Osteocyte (in vitro differentiated cells): ENCODE measurements around the gene KSR1. TPM values are rescaled to one million over a fixed set of nuclear protein-coding genes. Genes with fewer than 3 reads are reported as not detected.
"Not testable (repeated sequence)": the region's sequence is repeated elsewhere in the genome, so short reads cannot be mapped to it uniquely, and the experiment has no call there.

Experiments used
- DNase-seq: peaks from one replicate; pipeline ENCODE4 v3.0.0; 2021; ENCODE audit warnings: mixed read lengths; ENCODE audit not compliant: unreplicated experiment; ENCODE audit errors: extremely low spot score
- H3K27ac Mint-ChIP-seq: one replicate; pipeline ENCODE4 v1.8.0; 2021; ENCODE audit warnings: mild to moderate bottlenecking, mixed read lengths; ENCODE audit not compliant: unreplicated experiment
- H3K27me3 Mint-ChIP-seq: one replicate; pipeline ENCODE4 v1.8.0; 2021; ENCODE audit warnings: mixed read lengths; ENCODE audit not compliant: unreplicated experiment
- H3K36me3 Mint-ChIP-seq: one replicate; pipeline ENCODE4 v1.8.0; 2021; ENCODE audit warnings: mixed read lengths; ENCODE audit not compliant: unreplicated experiment
- H3K4me1 Mint-ChIP-seq: one replicate; pipeline ENCODE4 v1.8.0; 2021; ENCODE audit warnings: mixed read lengths; ENCODE audit not compliant: unreplicated experiment
- H3K4me3 Mint-ChIP-seq: one replicate; pipeline ENCODE4 v1.8.0; 2021; ENCODE audit warnings: mild to moderate bottlenecking, moderate library complexity, mixed read lengths; ENCODE audit not compliant: unreplicated experiment
- H3K9me3 Mint-ChIP-seq: one replicate; pipeline ENCODE4 v1.8.0; 2021; ENCODE audit warnings: mixed read lengths; ENCODE audit not compliant: unreplicated experiment
- long read RNA-seq: library from polyadenylated mRNA; unstranded; transcript quantifications from one replicate; pipeline ENCODE4 v2.0.0, GENCODE V29; 2021
- total RNA-seq: library from RNA; stranded (reverse); gene quantifications from 2 replicates; pipeline ENCODE4 v1.2.1, GENCODE V29; 2021
- TF ChIP-seq, protein P1 (sequence below): fragments of 200-600 bp; sonication (generic); IDR thresholded peaks from 2 replicates; pipeline ENCODE4 v1.5.0; 2021; ENCODE audit warnings: antibody characterized with exemption, mild to moderate bottlenecking, moderate library complexity

KSR1 gene
- total RNA-seq = 56.0 and 63.4 TPM in 2 replicates
- long read RNA-seq, partial matches to known transcripts = 0 of 3 reads
- long read RNA-seq, other reads (novel, unspliced or antisense) = 2 of 3 reads

- H3K9me3 Mint-ChIP-seq = no peaks in the 10 kb centered on the region
- peak; percentile 89 for DNase-seq
- H3K4me1 Mint-ChIP-seq = peaks cover 38% of the 10 kb centered on the region
- no peaks in the 10 kb centered on the region for H3K36me3 Mint-ChIP-seq
- no peaks in the 10 kb centered on the region for H3K27me3 Mint-ChIP-seq
- peak within 1 kb of the TSS; percentile 85 for H3K27ac Mint-ChIP-seq
- H3K4me3 Mint-ChIP-seq = peak within 1 kb of the TSS; percentile 86
- TF ChIP-seq, protein P1, sequence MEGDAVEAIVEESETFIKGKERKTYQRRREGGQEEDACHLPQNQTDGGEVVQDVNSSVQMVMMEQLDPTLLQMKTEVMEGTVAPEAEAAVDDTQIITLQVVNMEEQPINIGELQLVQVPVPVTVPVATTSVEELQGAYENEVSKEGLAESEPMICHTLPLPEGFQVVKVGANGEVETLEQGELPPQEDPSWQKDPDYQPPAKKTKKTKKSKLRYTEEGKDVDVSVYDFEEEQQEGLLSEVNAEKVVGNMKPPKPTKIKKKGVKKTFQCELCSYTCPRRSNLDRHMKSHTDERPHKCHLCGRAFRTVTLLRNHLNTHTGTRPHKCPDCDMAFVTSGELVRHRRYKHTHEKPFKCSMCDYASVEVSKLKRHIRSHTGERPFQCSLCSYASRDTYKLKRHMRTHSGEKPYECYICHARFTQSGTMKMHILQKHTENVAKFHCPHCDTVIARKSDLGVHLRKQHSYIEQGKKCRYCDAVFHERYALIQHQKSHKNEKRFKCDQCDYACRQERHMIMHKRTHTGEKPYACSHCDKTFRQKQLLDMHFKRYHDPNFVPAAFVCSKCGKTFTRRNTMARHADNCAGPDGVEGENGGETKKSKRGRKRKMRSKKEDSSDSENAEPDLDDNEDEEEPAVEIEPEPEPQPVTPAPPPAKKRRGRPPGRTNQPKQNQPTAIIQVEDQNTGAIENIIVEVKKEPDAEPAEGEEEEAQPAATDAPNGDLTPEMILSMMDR = peak; percentile 73
Observed at GRCh38 chr17:27455914-27456680, at the start of gene KSR1. KSR1 (plus strand) TSS chr17:27456448; CDS start chr17:27456644, 196 bp downstream.

GRCh38 chr17:27407916-27408864 is 48.1 kb upstream of the KSR1 start:
- TF ChIP-seq, protein P1 = peak; percentile 21
- peaks cover 26% of the 10 kb centered on the region for H3K4me1 Mint-ChIP-seq
- DNase-seq = no peak
- H3K9me3 Mint-ChIP-seq = no peaks in the 10 kb centered on the region
- no peak overlapping the region for H3K4me3 Mint-ChIP-seq
- H3K36me3 Mint-ChIP-seq = no peaks in the 10 kb centered on the region
- peak overlapping the region; percentile 68 for H3K27ac Mint-ChIP-seq
- no peaks in the 10 kb centered on the region for H3K27me3 Mint-ChIP-seq

GRCh38 chr17:27408891-27409290 is 47.4 kb upstream of the KSR1 start:
- DNase-seq = no peak
- H3K27ac Mint-ChIP-seq = peak overlapping the region; percentile 68
- no peaks in the 10 kb centered on the region for H3K9me3 Mint-ChIP-seq
- H3K4me3 Mint-ChIP-seq = no peak overlapping the region
- TF ChIP-seq, protein P1 = no peak
- H3K4me1 Mint-ChIP-seq = peaks cover 26% of the 10 kb centered on the region
- no peaks in the 10 kb centered on the region for H3K36me3 Mint-ChIP-seq
- H3K27me3 Mint-ChIP-seq = no peaks in the 10 kb centered on the region

- not testable (repeated sequence) for H3K4me3 Mint-ChIP-seq, DNase-seq, H3K36me3 Mint-ChIP-seq, H3K27ac Mint-ChIP-seq, H3K9me3 Mint-ChIP-seq, H3K27me3 Mint-ChIP-seq
- H3K4me1 Mint-ChIP-seq = peaks cover 22% of the 10 kb centered on the region
Observed at GRCh38 chr17:27412158-27412557, 44.1 kb upstream of the KSR1 start.

GRCh38 chr17:27413315-27413714 is 42.9 kb upstream of the KSR1 start:
- Mint-ChIP-seq H3K4me3 (no peak overlapping the region), H3K36me3 (no peaks in the 10 kb centered on the region), H3K27ac (no peak overlapping the region), H3K27me3 (no peaks in the 10 kb centered on the region), H3K4me1 (peaks cover 14% of the 10 kb centered on the region), H3K9me3 (no peaks in the 10 kb centered on the region)
- TF ChIP-seq, protein P1 = no peak
- DNase-seq = no peak
